Measurements from ENCODE around the gene BTBD16.

BTBD16 gene

DNA sequence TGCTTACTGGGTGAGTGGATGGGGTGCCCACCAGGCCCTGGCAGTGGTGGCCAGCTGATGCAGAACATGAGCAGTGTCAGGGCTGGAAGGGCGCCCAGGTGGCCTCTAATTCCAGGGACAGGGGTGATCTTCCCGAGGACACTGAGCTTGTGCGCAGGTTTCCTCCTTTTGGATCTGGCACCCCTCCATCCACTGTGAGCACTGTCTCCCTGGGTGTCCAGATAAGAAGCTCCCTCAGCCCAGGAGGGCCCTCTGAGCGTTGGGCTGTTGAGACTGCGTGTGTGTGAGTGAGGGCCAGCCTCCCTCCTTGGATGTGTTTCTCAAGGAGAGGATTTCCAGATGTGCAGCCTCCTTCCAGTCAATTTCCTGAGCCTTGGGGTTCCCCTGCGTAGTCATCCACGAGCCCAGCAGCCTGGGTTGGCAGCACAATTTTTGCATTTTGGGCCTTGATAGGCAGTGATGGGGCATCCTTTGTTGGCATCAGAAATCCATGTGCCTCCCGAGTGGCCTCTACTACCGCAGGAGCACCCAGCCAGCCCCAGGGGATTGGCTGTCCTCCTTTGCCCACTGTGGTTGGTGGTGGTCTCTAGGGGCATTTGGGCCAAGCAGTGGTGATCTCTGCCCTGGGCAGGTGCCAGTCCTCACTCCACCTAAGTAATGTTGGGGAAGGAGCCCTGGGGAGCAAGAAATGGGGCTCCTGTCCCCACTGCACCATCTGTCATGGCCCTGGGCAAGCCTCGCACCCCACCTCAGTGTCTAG is 20.9 kb upstream of the BTBD16 start:
- no peak overlapping the region for H3K4me3 ChIP-seq (ENCODE audit: low read depth, low read length)
- H3K79me2 ChIP-seq = no peaks in the 10 kb centered on the region
- H3K27ac ChIP-seq = no peak overlapping the region
- no peaks in the 10 kb centered on the region for H3K36me3 ChIP-seq (ENCODE audit: control insufficient read depth, insufficient read depth, low read length)
- no peaks in the 10 kb centered on the region for H3K27me3 ChIP-seq (ENCODE audit: control insufficient read depth, insufficient read depth, low read length)
- H3K4me1 ChIP-seq = no peaks in the 10 kb centered on the region
- H3K9ac ChIP-seq = no peak overlapping the region
- no peaks in the 10 kb centered on the region for H3K9me3 ChIP-seq (ENCODE audit: control insufficient read depth, low read length)
- no peak overlapping the region for H2AFZ ChIP-seq
- no peak overlapping the region for H3K4me2 ChIP-seq (ENCODE audit: low read length)
- TF ChIP-seq, protein P1, sequence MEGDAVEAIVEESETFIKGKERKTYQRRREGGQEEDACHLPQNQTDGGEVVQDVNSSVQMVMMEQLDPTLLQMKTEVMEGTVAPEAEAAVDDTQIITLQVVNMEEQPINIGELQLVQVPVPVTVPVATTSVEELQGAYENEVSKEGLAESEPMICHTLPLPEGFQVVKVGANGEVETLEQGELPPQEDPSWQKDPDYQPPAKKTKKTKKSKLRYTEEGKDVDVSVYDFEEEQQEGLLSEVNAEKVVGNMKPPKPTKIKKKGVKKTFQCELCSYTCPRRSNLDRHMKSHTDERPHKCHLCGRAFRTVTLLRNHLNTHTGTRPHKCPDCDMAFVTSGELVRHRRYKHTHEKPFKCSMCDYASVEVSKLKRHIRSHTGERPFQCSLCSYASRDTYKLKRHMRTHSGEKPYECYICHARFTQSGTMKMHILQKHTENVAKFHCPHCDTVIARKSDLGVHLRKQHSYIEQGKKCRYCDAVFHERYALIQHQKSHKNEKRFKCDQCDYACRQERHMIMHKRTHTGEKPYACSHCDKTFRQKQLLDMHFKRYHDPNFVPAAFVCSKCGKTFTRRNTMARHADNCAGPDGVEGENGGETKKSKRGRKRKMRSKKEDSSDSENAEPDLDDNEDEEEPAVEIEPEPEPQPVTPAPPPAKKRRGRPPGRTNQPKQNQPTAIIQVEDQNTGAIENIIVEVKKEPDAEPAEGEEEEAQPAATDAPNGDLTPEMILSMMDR (IDR thresholded peaks at IDR 0.05) = no peak

DNA sequence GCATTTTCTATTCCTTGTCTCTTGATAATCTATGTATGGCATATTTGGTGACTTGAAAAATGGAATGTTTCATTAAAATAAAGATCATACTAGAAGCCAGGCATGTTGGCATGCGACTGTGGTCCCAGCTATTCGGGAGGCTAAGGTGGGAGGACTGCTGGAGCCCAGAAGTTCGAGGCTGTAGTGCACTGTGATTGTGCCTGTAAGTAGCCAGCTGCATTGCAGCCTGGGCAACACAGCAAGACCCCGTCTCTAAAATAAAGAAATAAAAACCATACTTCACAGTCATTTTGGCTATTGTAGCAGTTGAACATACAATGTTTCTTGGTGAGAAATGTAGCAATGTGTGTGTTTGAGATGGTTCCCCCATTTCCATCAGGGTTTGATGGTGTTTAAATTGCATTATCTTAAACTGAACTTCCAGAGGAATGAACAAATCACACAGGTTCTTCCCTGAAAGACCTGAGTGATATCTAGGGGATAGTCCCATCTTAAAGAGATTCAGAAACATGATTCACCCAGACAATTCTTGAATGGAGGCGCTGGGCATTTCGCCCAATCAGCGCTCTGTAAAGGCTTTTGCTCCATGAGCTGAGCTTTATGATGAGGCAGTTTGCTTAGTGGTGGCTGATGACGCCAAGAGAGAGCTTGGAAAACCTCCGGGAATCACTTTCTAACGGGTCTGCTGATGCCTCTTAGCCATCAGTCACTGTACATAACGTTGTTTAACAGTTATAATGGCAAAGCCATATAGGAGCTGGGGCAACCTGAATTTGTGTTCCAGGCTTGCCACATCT is 19.4 kb upstream of the BTBD16 start:
- Histone ChIP-seq H2AFZ (no peak overlapping the region), H3K9me3 (ENCODE audit: control insufficient read depth, low read length) (no peaks in the 10 kb centered on the region), H3K27ac (no peak overlapping the region), H3K4me3 (ENCODE audit: low read depth, low read length) (no peak overlapping the region), H3K27me3 (ENCODE audit: control insufficient read depth, insufficient read depth, low read length) (no peaks in the 10 kb centered on the region), H3K4me1 (no peaks in the 10 kb centered on the region), H3K36me3 (ENCODE audit: control insufficient read depth, insufficient read depth, low read length) (no peaks in the 10 kb centered on the region), H3K79me2 (no peaks in the 10 kb centered on the region), H3K4me2 (ENCODE audit: low read length) (no peak overlapping the region), H3K9ac (no peak overlapping the region)
- TF ChIP-seq, protein P1 (IDR thresholded peaks at IDR 0.05) = no peak

DNA sequence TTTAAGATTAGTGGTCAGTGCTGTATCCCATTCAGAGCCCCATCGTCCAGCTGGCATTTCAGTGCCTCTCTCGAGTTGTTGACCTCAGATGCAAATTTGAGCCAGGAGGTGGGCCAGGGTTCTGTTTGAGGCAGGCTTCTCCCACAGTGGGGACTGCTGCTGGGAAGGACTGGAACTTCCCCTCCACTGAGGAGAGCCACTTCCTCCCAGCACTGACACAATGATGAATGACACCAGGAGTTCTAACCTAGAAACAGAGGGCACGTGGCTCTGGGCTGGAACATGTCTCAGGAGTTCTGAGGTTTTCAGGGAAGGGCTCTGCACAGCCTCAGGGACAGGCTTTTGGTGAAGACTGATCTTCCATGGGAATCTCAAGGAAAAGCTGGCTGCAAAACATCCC is 18.3 kb upstream of the BTBD16 start:
- H3K4me3 ChIP-seq (ENCODE audit: low read depth, low read length) = no peak overlapping the region
- H2AFZ ChIP-seq = no peak overlapping the region
- H3K4me2 ChIP-seq (ENCODE audit: low read length) = no peak overlapping the region
- no peaks in the 10 kb centered on the region for H3K4me1 ChIP-seq
- H3K79me2 ChIP-seq = no peaks in the 10 kb centered on the region
- H3K9ac ChIP-seq = no peak overlapping the region
- H3K27me3 ChIP-seq (ENCODE audit: control insufficient read depth, insufficient read depth, low read length) = no peaks in the 10 kb centered on the region
- no peaks in the 10 kb centered on the region for H3K9me3 ChIP-seq (ENCODE audit: control insufficient read depth, low read length)
- H3K27ac ChIP-seq = no peak overlapping the region
- TF ChIP-seq, protein P1 (IDR thresholded peaks at IDR 0.05) = no peak
- no peaks in the 10 kb centered on the region for H3K36me3 ChIP-seq (ENCODE audit: control insufficient read depth, insufficient read depth, low read length)

DNA sequence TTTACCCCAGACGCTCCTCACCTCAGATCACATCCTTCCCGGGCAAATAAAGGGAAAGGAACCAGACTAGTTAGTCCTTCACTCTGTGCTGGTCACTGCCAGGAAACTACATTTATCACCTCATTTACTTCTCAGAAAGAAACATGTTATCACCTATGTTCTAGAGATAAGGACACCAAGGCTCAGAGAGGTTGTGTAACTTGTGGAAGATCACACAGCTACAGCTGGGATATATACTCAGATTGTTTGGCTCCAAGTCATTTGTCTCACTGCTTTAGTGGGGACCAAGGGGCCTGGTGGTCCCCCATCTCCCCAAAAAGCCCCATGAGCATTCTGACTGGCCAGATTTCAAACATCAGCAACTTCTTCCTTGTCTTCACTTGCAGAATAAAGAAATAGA is 17.5 kb upstream of the BTBD16 start:
- Histone ChIP-seq H3K4me3 (ENCODE audit: low read depth, low read length) (no peak overlapping the region), H2AFZ (no peak overlapping the region), H3K79me2 (no peaks in the 10 kb centered on the region), H3K9me3 (ENCODE audit: control insufficient read depth, low read length) (no peaks in the 10 kb centered on the region), H3K27me3 (ENCODE audit: control insufficient read depth, insufficient read depth, low read length) (no peaks in the 10 kb centered on the region), H3K9ac (no peak overlapping the region), H3K36me3 (ENCODE audit: control insufficient read depth, insufficient read depth, low read length) (no peaks in the 10 kb centered on the region), H3K4me2 (ENCODE audit: low read length) (no peak overlapping the region), H3K27ac (no peak overlapping the region), H3K4me1 (no peaks in the 10 kb centered on the region)
- TF ChIP-seq, protein P1 (IDR thresholded peaks at IDR 0.05) = no peak

All from parathyroid adenoma (tissue), 2 donors.